Stimulated activated CD8-positive, alpha-beta memory T cell treated with anti-CD3 and anti-CD28 coated beads, Interleukin-4, amount 100 ng/mL, for 48 hours (primary cell): ENCODE measurements around the gene EPN1.
A peak's percentile ranks its signal among the peaks of the same experiment; 100 is the strongest.

ENCODE experiments used
- DNase-seq: peaks from one replicate; pipeline ENCODE4 v3.0.0-alpha.2; 2020

Gene EPN1

DNA sequence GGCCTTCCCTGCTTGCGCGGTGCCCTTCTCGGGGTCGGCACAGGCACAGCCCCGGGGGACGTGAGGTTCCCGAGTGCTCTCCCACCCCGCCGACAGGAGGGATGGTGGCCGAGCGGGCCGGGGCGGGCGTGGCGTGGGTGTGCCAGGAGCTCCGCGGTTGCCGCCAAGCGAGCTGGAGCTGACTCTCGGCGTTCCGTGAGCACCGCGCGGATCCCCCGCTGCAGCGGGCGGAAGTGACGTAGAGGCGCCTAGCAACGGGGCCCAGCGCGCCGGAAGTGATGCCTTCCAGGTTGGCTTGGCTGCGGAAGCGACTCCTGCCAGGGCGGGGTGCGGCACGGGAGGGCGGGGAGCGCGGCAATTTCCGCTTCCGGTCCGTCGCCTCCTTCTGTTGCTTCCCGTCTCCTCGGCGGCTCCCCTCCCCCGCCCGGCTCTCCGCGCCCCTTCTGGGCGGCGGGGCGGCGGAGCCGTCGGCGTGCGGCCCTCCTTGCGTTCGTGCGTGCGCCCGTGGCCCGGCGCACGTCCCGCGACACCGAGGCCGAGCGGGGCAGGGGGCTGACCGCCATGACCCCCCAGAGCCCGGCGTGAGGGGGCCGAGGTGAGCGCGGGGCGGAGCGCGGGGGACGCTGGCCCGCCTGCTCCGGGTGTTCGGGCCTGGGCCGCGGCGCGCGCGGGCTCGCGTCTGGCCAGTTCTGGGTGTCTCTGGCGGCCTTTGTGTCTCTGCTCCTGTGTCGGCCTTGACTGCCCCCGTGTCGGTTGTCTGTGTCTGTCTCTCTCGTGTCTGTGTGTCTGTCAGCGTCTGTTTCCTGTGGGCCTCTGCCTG, at the start of gene EPN1:
EPN1 (plus strand) TSS at position 386 of the 820 bp plus-strand sequence. CDS start 3,402 bp downstream, outside the sequence.
- peak; percentile 98 for DNase-seq

- peak; percentile 61 for DNase-seq
These were observed 48.7 kb upstream of the EPN1 start for GRCh38 chr19:55626350-55626749.

DNA sequence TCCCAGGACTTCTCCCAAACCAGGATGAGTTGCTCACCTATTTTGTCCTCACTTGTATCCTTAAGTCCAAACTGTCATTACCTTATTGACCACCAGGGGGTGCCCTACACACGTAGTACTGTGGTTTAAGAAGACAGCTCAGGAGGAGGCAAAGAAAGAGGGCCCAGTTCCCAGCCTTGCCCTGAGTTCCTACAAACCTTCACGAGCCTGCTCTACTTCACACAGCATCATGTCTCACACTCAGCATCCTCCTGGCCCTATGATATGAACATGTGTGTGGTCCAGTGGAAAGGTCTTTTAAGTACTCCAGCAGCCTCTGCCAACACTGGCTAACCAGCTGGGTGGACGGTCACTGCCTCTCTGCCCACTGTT, 42.6 kb upstream of the EPN1 start:
- peak; percentile 94 for DNase-seq

GRCh38 chr19:55633861-55634260, 41.2 kb upstream of the EPN1 start:
- DNase-seq: no peak

DNA sequence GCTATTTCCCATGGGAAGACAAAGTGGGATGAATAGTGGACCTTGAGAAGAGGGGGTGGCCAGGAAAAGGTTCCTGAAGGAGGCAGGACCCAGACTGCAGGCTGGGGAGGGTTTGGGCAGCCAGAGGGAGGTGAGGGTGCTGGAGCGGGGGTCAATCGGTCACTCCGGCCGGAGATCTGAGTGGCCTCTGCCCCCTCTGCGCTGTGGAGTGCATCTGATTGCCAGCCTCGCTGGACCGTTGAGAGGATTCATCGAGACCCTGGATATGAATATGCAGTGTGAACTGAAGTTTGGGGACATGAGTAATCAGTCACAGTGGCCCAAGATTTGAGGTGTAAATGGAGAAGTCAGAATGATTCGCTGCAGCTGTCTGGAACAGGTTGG, 39.7 kb upstream of the EPN1 start:
- no peak for DNase-seq

DNA sequence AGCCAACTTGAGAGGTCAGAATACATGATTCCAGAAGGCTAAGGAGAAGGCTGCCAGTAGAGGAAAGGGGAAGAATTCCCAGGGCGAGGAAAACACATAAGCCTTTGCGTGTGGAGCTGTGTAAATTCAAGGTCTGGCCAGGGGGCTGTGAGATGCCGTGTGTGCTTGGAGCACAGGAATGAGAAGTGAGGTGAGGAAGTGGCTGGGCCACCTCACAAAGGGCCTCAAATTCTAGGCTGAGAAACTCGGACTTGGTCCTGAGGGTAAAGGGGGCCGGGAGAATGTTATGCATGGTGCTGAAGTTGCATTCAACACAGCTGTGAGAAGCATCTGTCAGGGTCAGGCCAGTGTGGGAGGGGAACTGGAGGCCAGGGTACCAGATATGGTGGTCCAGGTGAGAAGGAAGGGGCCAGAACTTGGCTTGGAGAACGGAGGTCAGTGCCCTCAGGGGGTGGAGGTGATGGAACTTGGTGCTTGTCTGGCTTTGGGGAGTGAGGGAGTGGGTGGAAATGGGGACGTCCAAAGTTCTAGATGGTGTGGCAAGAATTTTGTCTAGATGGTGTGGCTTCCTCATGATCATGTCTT, 39.1 kb upstream of the EPN1 start:
- no peak for DNase-seq

GRCh38 chr19:55636723-55637122, 38.3 kb upstream of the EPN1 start:
- no peak for DNase-seq

DNA sequence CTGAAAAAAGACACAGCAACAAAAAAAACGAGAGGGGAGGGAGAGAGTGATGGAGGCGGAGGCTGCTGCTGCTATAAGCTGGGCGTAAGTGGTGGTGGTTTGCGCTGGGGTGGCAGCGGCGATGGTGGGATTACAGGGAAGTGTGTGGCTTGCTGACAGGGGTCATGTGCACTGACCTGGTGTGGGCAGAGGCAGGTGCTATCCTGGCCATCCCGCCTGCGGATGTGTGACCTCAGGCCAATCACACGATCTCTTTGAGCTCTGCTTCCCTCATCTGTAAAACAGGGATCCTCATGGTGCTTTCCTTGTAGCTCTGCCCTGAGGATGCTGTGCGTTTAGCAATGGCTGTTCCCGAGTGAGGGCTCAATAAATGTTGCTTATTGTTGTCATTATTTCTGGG, 37.5 kb upstream of the EPN1 start:
- no peak for DNase-seq

GRCh38 chr19:55638864-55639359, 36.1 kb upstream of the EPN1 start:
- peak; percentile 80 for DNase-seq

GRCh38 chr19:55640043-55640576, 34.9 kb upstream of the EPN1 start:
- peak; percentile 80 for DNase-seq

- DNase-seq: peak; percentile 79
These were observed 34.2 kb upstream of the EPN1 start, which contains the start of gene ZNF580 for GRCh38 chr19:55640577-55641425. ZNF580 (plus strand) TSS chr19:55641002; CDS start chr19:55642509, 1,507 bp downstream.

DNA sequence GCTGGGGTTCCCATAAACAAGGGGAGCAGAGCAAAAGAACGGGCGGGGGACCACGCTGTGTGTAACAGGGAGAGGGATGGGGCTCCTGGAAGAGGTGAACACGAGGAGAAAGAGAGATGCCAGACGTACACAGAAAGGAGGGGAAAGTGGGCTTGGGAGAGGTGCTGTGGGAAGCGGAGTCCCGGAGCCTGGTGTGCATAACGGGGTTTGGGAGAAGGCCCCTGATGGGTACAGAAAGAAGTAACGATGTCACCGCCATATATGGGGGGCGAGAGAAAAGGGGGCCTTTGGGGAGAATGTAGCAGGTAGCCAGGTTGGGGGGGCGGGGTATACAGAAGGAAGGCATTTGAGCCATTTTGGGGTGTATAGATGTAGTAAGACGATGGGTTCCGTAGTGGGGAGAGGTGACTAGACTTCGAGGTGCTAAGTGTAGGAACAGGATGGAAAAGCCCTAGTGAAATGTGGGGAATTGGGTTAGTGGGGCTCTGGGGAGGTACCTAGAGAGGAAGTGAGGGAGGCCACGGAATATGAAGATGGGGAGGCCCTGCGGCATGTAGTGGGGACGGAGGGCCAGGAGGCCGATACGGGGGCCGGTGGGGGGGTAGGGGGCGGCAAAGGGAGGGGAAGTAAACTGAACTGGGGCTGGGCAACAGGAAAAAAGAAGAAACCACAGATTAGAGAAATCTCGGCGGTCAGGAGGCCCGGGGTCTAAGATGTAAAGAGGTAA, 33.4 kb upstream of the EPN1 start:
- peak; percentile 65 for DNase-seq

GRCh38 chr19:55642153-55643002, 32.6 kb upstream of the EPN1 start:
- peak; percentile 60 for DNase-seq

GRCh38 chr19:55643003-55643886, 31.8 kb upstream of the EPN1 start, which contains the start of gene ZNF581:
ZNF581 (plus strand) TSS chr19:55643649; CDS start chr19:55644572, 923 bp downstream.
- DNase-seq: peak; percentile 88

- DNase-seq: no peak
These were observed 31.2 kb upstream of the EPN1 start for GRCh38 chr19:55643887-55644176.

GRCh38 chr19:55644191-55644833, 30.7 kb upstream of the EPN1 start:
- no peak for DNase-seq

DNA sequence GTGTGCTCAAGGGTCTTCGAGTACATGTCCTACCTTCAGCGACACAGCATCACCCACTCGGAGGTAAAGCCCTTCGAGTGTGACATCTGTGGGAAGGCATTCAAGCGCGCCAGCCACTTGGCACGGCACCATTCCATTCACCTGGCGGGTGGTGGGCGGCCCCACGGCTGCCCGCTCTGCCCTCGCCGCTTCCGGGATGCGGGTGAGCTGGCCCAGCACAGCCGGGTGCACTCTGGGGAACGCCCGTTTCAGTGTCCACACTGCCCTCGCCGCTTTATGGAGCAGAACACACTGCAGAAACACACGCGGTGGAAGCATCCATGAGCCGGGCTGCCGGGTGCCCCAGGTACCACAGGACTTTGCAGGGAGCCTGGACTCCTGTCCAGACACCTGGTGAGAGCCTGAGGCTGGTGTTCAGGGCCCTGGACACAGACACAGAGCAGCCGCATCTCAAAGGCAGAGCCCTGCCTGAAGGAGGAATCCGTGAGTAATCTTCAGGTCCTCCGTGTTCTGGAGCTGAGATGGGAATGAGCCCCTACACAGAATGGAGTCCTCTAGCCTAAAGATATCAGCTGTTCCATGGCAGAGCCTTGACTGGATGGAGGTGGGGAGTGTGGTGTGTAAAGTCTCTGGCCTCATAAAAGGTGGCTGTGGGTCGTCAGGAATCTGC, 30.0 kb upstream of the EPN1 start:
- DNase-seq: no peak

GRCh38 chr19:55645512-55645881, 29.5 kb upstream of the EPN1 start:
- DNase-seq: no peak
